Suprapubic skin (tissue), 4 donors: ENCODE measurements around the gene CCDC39. TPM values are rescaled to one million over a fixed set of nuclear protein-coding genes. Genes with fewer than 3 reads are reported as not detected.

ENCODE experiments used
- DNase-seq, 2 donors: peaks; one replicate each; pipeline ENCODE4 v3.0.0-alpha.2; 2019; ENCODE audit warnings: low spot score in 2 of 2
- H3K27ac ChIP-seq: fragments of 200-600 bp; sonication (generic); one replicate; pipeline ENCODE4 v1.5.1; 2019
- H3K27me3 ChIP-seq: fragments of 200-600 bp; sonication (generic); one replicate; pipeline ENCODE4 v1.5.1; 2019
- H3K36me3 ChIP-seq: fragments of 200-600 bp; sonication (generic); one replicate; pipeline ENCODE4 v1.5.1; 2019
- H3K4me1 ChIP-seq: fragments of 200-600 bp; sonication (generic); one replicate; pipeline ENCODE4 v1.5.1; 2019
- H3K4me3 ChIP-seq: fragments of 200-600 bp; sonication (generic); one replicate; pipeline ENCODE4 v1.5.1; 2019; ENCODE audit warnings: mild to moderate bottlenecking
- H3K9me3 ChIP-seq: fragments of 200-600 bp; sonication (generic); one replicate; pipeline ENCODE4 v1.5.1; 2019
- CTCF ChIP-seq, 2 donors: fragments of 200-600 bp in 1 of 2; fragments of 450-650 bp in 1 of 2; sonication (generic) in 1 of 2; IDR thresholded peaks; one replicate each; pipeline ENCODE4 v1.5.1; 2016 to 2019; ENCODE audit warnings: antibody characterized with exemption in 2 of 2, mild to moderate bottlenecking in 1 of 2, moderate library complexity in 1 of 2
- EP300 ChIP-seq: sonication (generic); formaldehyde crosslinking; IDR thresholded peaks from one replicate; pipeline ENCODE4 v1.6.1; 2017; ENCODE audit warnings: antibody characterized with exemption
- POLR2A ChIP-seq, 2 donors: fragments of 450-650 bp; IDR thresholded peaks; one replicate each; pipeline ENCODE4 v1.6.1; 2017; ENCODE audit warnings: antibody characterized with exemption in 2 of 2, mild to moderate bottlenecking in 2 of 2, moderate library complexity in 2 of 2
- POLR2AphosphoS5 ChIP-seq, 3 donors: sonication (generic); formaldehyde crosslinking; IDR thresholded peaks; one replicate each; pipeline ENCODE4 v1.6.1; 2017; ENCODE audit warnings: antibody characterized with exemption in 3 of 3
- WGBS: methylation state at CpG from one replicate; pipeline ENCODE4 v1.1.5; 2018; 5-methylcytosine and 5-hydroxymethylcytosine counted together
- total RNA-seq, 4 donors: library from RNA; depleted of rRNA; stranded (reverse); fragments of >200 nt; gene quantifications; one replicate each; pipeline ENCODE4 v1.1.0, GENCODE V29; 2016

Gene CCDC39
- not detected for total RNA-seq

DNA sequence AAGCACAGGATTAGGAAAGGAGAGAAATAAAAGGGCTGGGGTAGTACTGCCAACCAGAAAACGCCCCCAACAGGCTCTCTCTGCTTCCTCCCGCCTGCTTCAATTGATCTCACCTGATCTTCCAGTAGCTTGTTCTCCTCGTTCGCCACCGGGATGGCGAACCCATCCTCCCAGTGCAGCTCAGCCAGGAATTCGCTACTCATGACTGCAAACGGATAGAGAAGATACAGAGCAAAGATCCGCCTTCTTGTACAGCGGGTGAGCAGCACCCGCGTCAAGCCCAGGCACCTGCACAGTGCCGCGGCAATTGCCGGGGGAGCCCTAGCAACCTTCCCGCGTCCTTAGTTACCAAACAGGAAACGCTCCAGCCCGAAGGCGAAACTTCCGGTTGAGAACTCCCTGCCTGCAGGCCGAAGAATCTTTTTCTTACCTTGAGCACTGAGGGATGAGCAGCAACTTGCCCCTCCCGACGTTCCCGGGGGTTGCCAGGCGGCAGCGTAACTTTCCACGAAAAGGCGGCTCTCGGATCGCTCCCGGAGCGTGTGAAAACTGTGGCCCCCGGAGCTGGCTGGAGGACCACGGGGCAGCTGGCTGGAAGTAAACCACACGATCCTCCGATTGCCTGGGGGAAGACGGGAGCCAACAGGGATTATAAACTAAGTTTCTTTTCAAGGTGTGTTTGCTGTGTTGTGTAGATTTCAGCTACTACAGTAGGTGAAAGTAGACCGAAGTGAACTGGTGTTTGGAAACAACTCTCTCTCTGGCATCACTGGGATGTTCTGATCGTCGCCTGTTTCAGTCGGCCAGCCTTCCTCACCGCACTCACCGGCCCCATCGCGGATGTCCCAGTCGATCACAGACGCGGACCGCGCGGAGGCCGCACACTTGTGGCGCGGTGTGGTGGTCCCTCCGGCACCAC, at the start of gene CCDC39:
Gene CCDC39 (minus strand): TSS at position 312 of the 919 bp plus-strand sequence. CDS start 109 bp downstream, at position 203.
- TF ChIP-seq EP300: no peak
- TF ChIP-seq CTCF (IDR thresholded peaks at IDR 0.05): no peak
- no peak for TF ChIP-seq POLR2A (IDR thresholded peaks at IDR 0.05)
- TF ChIP-seq POLR2AphosphoS5 (IDR thresholded peaks at IDR 0.05): no peak
- peaks cover 19% of the 10 kb centered on the region for H3K4me1 ChIP-seq
- H3K27ac ChIP-seq: no peak within 1 kb of the TSS
- H3K36me3 ChIP-seq: no peaks in the 10 kb centered on the region
- H3K4me3 ChIP-seq: peak within 1 kb of the TSS; percentile 51
- DNase-seq: no peak
- H3K27me3 ChIP-seq: peaks cover 22% of the 10 kb centered on the region
- H3K9me3 ChIP-seq: no peaks in the 10 kb centered on the region
- WGBS: 1% methylated on average over 31 of the region's 56 CpGs

- WGBS: 37% methylated on average over 1 of the region's 1 CpG
- Histone ChIP-seq H3K4me3 (no peak overlapping the region), H3K36me3 (no peaks in the 10 kb centered on the region), H3K27me3 (no peaks in the 10 kb centered on the region), H3K27ac (no peak overlapping the region), H3K4me1 (no peaks in the 10 kb centered on the region), H3K9me3 (no peaks in the 10 kb centered on the region)
- no peak for DNase-seq
- no peak for TF ChIP-seq POLR2AphosphoS5 (IDR thresholded peaks at IDR 0.05)
- no peak for TF ChIP-seq POLR2A (IDR thresholded peaks at IDR 0.05)
- TF ChIP-seq EP300: no peak
- no peak for TF ChIP-seq CTCF (IDR thresholded peaks at IDR 0.05)
These were observed 40.7 kb upstream of the CCDC39 start for GRCh38 chr3:180720012-180720411.

GRCh38 chr3:180707896-180708295, 28.6 kb upstream of the CCDC39 start:
- no peaks in the 10 kb centered on the region for H3K9me3 ChIP-seq
- TF ChIP-seq CTCF (IDR thresholded peaks at IDR 0.05): no peak
- no peaks in the 10 kb centered on the region for H3K36me3 ChIP-seq
- no peaks in the 10 kb centered on the region for H3K27me3 ChIP-seq
- 27% methylated on average over 2 of the region's 2 CpGs for WGBS
- H3K4me3 ChIP-seq: no peak overlapping the region
- no peak for DNase-seq
- H3K4me1 ChIP-seq: no peaks in the 10 kb centered on the region
- H3K27ac ChIP-seq: no peak overlapping the region

DNA sequence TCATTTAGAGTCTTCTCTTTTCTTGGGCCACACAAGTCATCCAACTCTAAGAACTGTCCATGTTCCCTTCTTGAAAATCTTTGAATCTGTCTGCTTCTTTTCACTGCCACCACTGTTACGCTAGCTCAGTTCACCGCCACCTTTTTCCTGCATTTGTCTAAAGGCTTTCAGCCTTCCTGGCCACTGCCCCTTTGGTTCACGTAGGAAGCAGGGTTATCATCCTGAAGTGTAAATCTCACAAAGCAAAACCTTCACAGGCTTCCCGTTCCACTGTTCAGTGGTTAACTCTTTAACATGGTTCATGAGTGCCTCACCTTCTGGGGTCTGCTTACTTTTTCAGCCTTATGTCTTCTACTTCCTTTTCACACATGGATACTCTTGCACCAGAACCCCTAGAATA, 26.3 kb upstream of the CCDC39 start:
- no peaks in the 10 kb centered on the region for H3K4me1 ChIP-seq
- 61% methylated on average over 4 of the region's 4 CpGs for WGBS
- no peak for DNase-seq
- H3K27ac ChIP-seq: no peak overlapping the region
- H3K9me3 ChIP-seq: no peaks in the 10 kb centered on the region
- no peak for TF ChIP-seq EP300
- no peak for TF ChIP-seq POLR2AphosphoS5 (IDR thresholded peaks at IDR 0.05)
- H3K36me3 ChIP-seq: no peaks in the 10 kb centered on the region
- H3K4me3 ChIP-seq: no peak overlapping the region
- H3K27me3 ChIP-seq: no peaks in the 10 kb centered on the region

DNA sequence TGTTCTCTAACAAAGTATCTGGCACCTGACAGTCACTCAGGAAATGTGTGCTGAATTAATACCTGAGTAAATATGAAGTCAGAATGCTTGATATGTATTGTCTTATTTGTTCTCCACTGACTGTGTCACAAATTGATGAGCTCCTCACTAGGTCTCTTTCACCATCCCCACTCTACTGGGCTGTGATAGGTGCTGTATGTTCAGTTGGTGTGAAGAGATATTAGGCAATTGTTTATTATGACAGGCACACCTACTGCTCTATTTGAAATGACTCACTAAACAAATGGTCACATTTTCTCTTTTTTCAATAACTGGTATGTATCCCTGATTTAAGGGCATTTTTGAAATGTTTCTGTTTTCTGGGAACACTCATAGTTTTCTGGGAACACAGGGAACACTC, 25.2 kb upstream of the CCDC39 start:
- Histone ChIP-seq H3K4me3 (no peak overlapping the region), H3K4me1 (no peaks in the 10 kb centered on the region), H3K27me3 (no peaks in the 10 kb centered on the region), H3K36me3 (no peaks in the 10 kb centered on the region), H3K27ac (no peak overlapping the region), H3K9me3 (no peaks in the 10 kb centered on the region)
- TF ChIP-seq EP300 (no peak), POLR2AphosphoS5 (IDR thresholded peaks at IDR 0.05) (no peak), CTCF (IDR thresholded peaks at IDR 0.05) (no peak), POLR2A (IDR thresholded peaks at IDR 0.05) (no peak)
- no peak for DNase-seq
